ENCODE results near the gene TRERF1.

The TRERF1 gene

DNA sequence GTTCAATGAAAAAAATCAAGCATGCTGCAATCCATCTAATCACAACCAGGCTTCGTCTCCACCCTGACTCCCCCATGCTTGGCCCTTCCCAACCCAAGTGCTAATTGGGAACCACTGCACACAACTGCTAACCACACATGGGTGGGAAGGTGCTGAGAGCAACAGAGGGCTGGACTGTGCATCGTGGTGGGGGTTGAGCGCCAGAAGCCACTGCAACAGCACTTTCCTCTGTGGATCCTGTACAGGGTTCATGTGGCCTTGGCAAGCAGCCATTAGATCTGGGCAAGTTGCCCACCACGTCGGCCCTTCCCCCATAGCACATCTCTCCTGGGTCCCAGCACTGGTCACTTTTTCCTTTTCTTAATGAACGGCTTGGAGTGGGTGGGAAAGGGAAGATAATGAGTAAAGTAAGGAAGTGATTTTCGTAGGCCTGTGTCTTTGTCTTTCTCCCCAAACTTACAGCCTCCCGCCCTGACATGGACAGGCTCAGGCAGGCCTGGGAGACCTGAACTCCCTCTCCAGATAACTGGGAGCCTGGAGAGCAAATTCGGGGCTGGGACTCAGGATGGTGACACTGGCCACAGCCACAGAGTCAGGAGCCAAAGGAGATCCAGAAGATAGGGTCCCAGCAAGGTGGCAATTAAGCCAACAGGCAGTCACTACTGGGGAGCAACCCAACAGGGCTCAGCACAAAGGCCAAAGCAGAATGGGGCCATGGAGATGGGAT lies 199.7 kb downstream of the TRERF1 start (continued):
- TF ChIP-seq ZNF561 (tag by site-specific recombination; IDR thresholded peaks at IDR 0.05; ENCODE audit: borderline replicate concordance) (no peak), ZBTB20 (tag by site-specific recombination; IDR thresholded peaks at IDR 0.05) (0 out of 2 replicates have a peak, but pooled peaks have one; percentile 27), ZNF449 (tag by site-specific recombination; IDR thresholded peaks at IDR 0.05) (no peak), ZNF280C (tag by site-specific recombination; IDR thresholded peaks at IDR 0.05) (no peak), GLIS2 (tag by site-specific recombination; IDR thresholded peaks at IDR 0.05) (peak; percentile 26; the same call in 1 of the 2 replicates), HOXC10 (CRISPR knock-in tag; IDR thresholded peaks at IDR 0.05) (0 out of 2 replicates have a peak, but pooled peaks have one; percentile 65), ZNF558 (tag by site-specific recombination; IDR thresholded peaks at IDR 0.05) (no peak), HOXD13 (CRISPR knock-in tag; IDR thresholded peaks at IDR 0.05; ENCODE audit: borderline replicate concordance) (0 out of 2 replicates have a peak, but pooled peaks have one; percentile 34), ZNF473 (tag by site-specific recombination; IDR thresholded peaks at IDR 0.05) (no peak), GLI2 (tag by site-specific recombination; IDR thresholded peaks at IDR 0.05; ENCODE audit: borderline replicate concordance, low read depth) (no peak), ZNF423 (tag by site-specific recombination; IDR thresholded peaks at IDR 0.05) (no peak), KLF7 (tag by site-specific recombination; IDR thresholded peaks at IDR 0.05; ENCODE audit: borderline replicate concordance) (no peak), ZNF837 (tag by site-specific recombination; IDR thresholded peaks at IDR 0.05) (no peak), ZNF692 (tag by site-specific recombination; IDR thresholded peaks at IDR 0.05) (peak; percentile 65), ZSCAN30 (tag by site-specific recombination; IDR thresholded peaks at IDR 0.05) (no peak), ZBTB10 (tag by site-specific recombination; IDR thresholded peaks at IDR 0.05) (no peak), ZNF433 (tag by site-specific recombination; IDR thresholded peaks at IDR 0.05; ENCODE audit: low read depth) (no peak), CTCF (tag by site-specific recombination; IDR thresholded peaks at IDR 0.05) (no peak), ZSCAN5A (tag by site-specific recombination; IDR thresholded peaks at IDR 0.05) (no peak), ZNF202 (tag by site-specific recombination; IDR thresholded peaks at IDR 0.05; ENCODE audit: borderline replicate concordance) (no peak)
- TF ChIP-seq, protein P1, sequence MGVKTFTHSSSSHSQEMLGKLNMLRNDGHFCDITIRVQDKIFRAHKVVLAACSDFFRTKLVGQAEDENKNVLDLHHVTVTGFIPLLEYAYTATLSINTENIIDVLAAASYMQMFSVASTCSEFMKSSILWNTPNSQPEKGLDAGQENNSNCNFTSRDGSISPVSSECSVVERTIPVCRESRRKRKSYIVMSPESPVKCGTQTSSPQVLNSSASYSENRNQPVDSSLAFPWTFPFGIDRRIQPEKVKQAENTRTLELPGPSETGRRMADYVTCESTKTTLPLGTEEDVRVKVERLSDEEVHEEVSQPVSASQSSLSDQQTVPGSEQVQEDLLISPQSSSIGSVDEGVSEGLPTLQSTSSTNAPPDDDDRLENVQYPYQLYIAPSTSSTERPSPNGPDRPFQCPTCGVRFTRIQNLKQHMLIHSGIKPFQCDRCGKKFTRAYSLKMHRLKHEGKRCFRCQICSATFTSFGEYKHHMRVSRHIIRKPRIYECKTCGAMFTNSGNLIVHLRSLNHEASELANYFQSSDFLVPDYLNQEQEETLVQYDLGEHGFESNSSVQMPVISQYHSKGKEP (tag by site-specific recombination; IDR thresholded peaks at IDR 0.05) = 0 out of 2 replicates have a peak, but pooled peaks have one; percentile 32
- TF ChIP-seq, protein P2, sequence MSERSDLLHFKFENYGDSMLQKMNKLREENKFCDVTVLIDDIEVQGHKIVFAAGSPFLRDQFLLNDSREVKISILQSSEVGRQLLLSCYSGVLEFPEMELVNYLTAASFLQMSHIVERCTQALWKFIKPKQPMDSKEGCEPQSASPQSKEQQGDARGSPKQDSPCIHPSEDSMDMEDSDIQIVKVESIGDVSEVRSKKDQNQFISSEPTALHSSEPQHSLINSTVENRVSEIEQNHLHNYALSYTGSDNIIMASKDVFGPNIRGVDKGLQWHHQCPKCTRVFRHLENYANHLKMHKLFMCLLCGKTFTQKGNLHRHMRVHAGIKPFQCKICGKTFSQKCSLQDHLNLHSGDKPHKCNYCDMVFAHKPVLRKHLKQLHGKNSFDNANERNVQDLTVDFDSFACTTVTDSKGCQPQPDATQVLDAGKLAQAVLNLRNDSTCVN (tag by site-specific recombination; optimal IDR thresholded peaks at IDR 0.05) = no peak
- TF ChIP-seq, protein P3, sequence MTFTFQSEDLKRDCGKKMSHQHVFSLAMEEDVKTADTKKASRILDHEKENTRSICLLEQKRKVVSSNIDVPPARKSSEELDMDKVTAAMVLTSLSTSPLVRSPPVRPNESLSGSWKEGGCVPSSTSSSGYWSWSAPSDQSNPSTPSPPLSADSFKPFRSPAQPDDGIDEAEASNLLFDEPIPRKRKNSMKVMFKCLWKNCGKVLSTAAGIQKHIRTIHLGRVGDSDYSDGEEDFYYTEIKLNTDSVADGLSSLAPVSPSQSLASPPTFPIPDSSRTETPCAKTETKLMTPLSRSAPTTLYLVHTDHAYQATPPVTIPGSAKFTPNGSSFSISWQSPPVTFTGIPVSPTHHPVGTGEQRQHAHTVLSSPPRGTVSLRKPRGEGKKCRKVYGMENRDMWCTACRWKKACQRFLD (tag by site-specific recombination; IDR thresholded peaks at IDR 0.05) = no peak
